Activated T-helper 1 cell treated with Interleukin-2 at 50 U/mL for 16 hours (primary cell): ENCODE data around the gene SEC31A.
"Not testable (repeated sequence)": the region's sequence is repeated elsewhere in the genome, so short reads cannot be mapped to it uniquely, and the experiment has no call there.

Experiments
- DNase-seq: peaks from one replicate; pipeline ENCODE4 v3.0.0-alpha.2; 2020; ENCODE audit warnings: low read depth

SEC31A gene

GRCh38 chr4:82896755-82897154 lies 5.8 kb upstream of the SEC31A start:
- no peak for DNase-seq

GRCh38 chr4:82893942-82894341 lies 3.0 kb upstream of the SEC31A start:
- DNase-seq, result no peak

- DNase-seq, result no peak
These were observed 1.5 kb upstream of the SEC31A start for GRCh38 chr4:82892467-82892802.

GRCh38 chr4:82891707-82892466 lies 934 bp upstream of the SEC31A start:
- DNase-seq, result no peak

- DNase-seq, result no peak
These were observed 439 bp downstream of the SEC31A start for GRCh38 chr4:82890528-82890900.

GRCh38 chr4:82889287-82889686 lies 1.7 kb downstream of the SEC31A start:
- no peak for DNase-seq

GRCh38 chr4:82886147-82886942 lies 4.6 kb downstream of the SEC31A start:
- DNase-seq, result no peak

GRCh38 chr4:82885410-82885809 lies 5.5 kb downstream of the SEC31A start:
- DNase-seq, result no peak

- DNase-seq, result no peak
These were observed 22.4 kb downstream of the SEC31A start for GRCh38 chr4:82868572-82868971.

- DNase-seq, result no peak
These were observed 24.1 kb downstream of the SEC31A start for GRCh38 chr4:82866706-82867385.

- not testable (repeated sequence) for DNase-seq
These were observed 24.9 kb downstream of the SEC31A start for GRCh38 chr4:82866033-82866432.

GRCh38 chr4:82865592-82865991 lies 25.4 kb downstream of the SEC31A start:
- no peak for DNase-seq

GRCh38 chr4:82864336-82864979 lies 26.5 kb downstream of the SEC31A start:
- no peak for DNase-seq

GRCh38 chr4:82861529-82861928 lies 29.4 kb downstream of the SEC31A start:
- no peak for DNase-seq

GRCh38 chr4:82860487-82860886 lies 30.5 kb downstream of the SEC31A start:
- not testable (repeated sequence) for DNase-seq

GRCh38 chr4:82852751-82853285 lies 38.1 kb downstream of the SEC31A start:
- no peak for DNase-seq

- no peak for DNase-seq
These were observed 38.8 kb downstream of the SEC31A start for GRCh38 chr4:82851885-82852750.

GRCh38 chr4:82851318-82851717 lies 39.6 kb downstream of the SEC31A start:
- no peak for DNase-seq

- no peak for DNase-seq
These were observed 40.3 kb downstream of the SEC31A start for GRCh38 chr4:82850684-82851083.

- DNase-seq, result no peak
These were observed 42.2 kb downstream of the SEC31A start for GRCh38 chr4:82848706-82849105.

GRCh38 chr4:82842593-82842992 lies 48.4 kb downstream of the SEC31A start:
- no peak for DNase-seq
